Peyer's patch (tissue), 4 donors: ENCODE data around the gene NFKBIL1. TPM values are rescaled to one million over a fixed set of nuclear protein-coding genes. Genes with fewer than 3 reads are reported as not detected.

Experiments
- DNase-seq, 3 donors: peaks; one replicate each; pipeline ENCODE4 v3.0.0-alpha.2; 2017 to 2019
- H3K27ac ChIP-seq, 4 donors: fragments of 200-600 bp; sonication (generic); one replicate each; pipeline ENCODE4 v1.5.1; 2016 to 2019
- H3K27me3 ChIP-seq, 2 donors: fragments of 200-600 bp; sonication (generic); one replicate each; pipeline ENCODE4 v1.5.1; 2019
- H3K36me3 ChIP-seq, 3 donors: fragments of 200-600 bp; sonication (generic); one replicate each; pipeline ENCODE4 v1.5.1; 2016 to 2019
- H3K4me1 ChIP-seq, 4 donors: fragments of 200-600 bp; sonication (generic); one replicate each; pipeline ENCODE4 v1.5.1; 2016 to 2019
- H3K4me3 ChIP-seq, 4 donors: fragments of 200-600 bp; sonication (generic); 1 replicate in 3 of 4; 2 replicates in 1 of 4; pipeline ENCODE4 v1.5.1; 2016 to 2019; ENCODE audit warnings: mild to moderate bottlenecking in 1 of 4
- H3K9me3 ChIP-seq, 4 donors: fragments of 200-600 bp; sonication (generic); one replicate each; pipeline ENCODE4 v1.5.1; 2016 to 2019; ENCODE audit warnings: mild to moderate bottlenecking in 1 of 4
- POLR2A ChIP-seq, 2 donors: fragments of 450-650 bp; IDR thresholded peaks; one replicate each; pipeline ENCODE4 v1.5.1; 2017; ENCODE audit warnings: antibody characterized with exemption in 2 of 2, mild to moderate bottlenecking in 2 of 2, moderate library complexity in 2 of 2
- small RNA-seq, 2 donors: library from RNA; depleted of rRNA; stranded (forward); fragments of <200 nt; gene quantifications; one replicate each; pipeline ENCODE3, GENCODE V24; 2016
- total RNA-seq, 4 donors: library from RNA; depleted of rRNA; stranded (reverse); fragments of >200 nt; gene quantifications; one replicate each; pipeline ENCODE4 v1.1.0, GENCODE V29; 2016
- TF ChIP-seq, protein P1 (sequence below), 6 experiments: fragments of 450-650 bp in 4 of 6; fragments of 200-600 bp in 2 of 6; sonication (generic) in 1 of 6; IDR thresholded peaks; one replicate each; pipeline ENCODE4 v1.5.1; 2017 to 2019; ENCODE audit warnings: antibody characterized with exemption in 6 of 6, mild to moderate bottlenecking in 3 of 6, moderate library complexity in 1 of 6

Gene NFKBIL1
- total RNA-seq, 4 donors from 2014 or later, result 20.0 to 34.5 (median 30.1) TPM

GRCh38 chr6:31592396-31592771 lies 45.0 kb downstream of the NFKBIL1 start:
- H3K4me1 ChIP-seq, result peaks cover 0 to 12% (median 8%) of the 10 kb centered on the region in 4 donors
- no peaks in the 10 kb centered on the region for H3K36me3 ChIP-seq
- H3K9me3 ChIP-seq, result no peaks in the 10 kb centered on the region
- H3K27me3 ChIP-seq, result no peaks in the 10 kb centered on the region
- H3K27ac ChIP-seq, result peak overlapping the region in 3 of 4 donors; percentile 35 to 83 (median 63)
- no peak overlapping the region for H3K4me3 ChIP-seq
- DNase-seq, result no peak
- TF ChIP-seq, protein P1, sequence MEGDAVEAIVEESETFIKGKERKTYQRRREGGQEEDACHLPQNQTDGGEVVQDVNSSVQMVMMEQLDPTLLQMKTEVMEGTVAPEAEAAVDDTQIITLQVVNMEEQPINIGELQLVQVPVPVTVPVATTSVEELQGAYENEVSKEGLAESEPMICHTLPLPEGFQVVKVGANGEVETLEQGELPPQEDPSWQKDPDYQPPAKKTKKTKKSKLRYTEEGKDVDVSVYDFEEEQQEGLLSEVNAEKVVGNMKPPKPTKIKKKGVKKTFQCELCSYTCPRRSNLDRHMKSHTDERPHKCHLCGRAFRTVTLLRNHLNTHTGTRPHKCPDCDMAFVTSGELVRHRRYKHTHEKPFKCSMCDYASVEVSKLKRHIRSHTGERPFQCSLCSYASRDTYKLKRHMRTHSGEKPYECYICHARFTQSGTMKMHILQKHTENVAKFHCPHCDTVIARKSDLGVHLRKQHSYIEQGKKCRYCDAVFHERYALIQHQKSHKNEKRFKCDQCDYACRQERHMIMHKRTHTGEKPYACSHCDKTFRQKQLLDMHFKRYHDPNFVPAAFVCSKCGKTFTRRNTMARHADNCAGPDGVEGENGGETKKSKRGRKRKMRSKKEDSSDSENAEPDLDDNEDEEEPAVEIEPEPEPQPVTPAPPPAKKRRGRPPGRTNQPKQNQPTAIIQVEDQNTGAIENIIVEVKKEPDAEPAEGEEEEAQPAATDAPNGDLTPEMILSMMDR (IDR thresholded peaks at IDR 0.05), result no peak
- no peak for TF ChIP-seq POLR2A (IDR thresholded peaks at IDR 0.05)

- Histone ChIP-seq H3K36me3 (no peaks in the 10 kb centered on the region), H3K4me3 (no peak overlapping the region), H3K9me3 (no peaks in the 10 kb centered on the region), H3K27me3 (no peaks in the 10 kb centered on the region), H3K4me1 (peaks cover 0 to 9% (median 3%) of the 10 kb centered on the region in 4 donors), H3K27ac (peak overlapping the region in 1 of 4 donors; percentile 25)
- DNase-seq, result no peak
- TF ChIP-seq, protein P1 (IDR thresholded peaks at IDR 0.05), result peak; percentile 39 to 59 (median 45)
- no peak for TF ChIP-seq POLR2A (IDR thresholded peaks at IDR 0.05)
Observed at GRCh38 chr6:31597006-31597405, 49.6 kb downstream of the NFKBIL1 start.

- no peak for DNase-seq
- TF ChIP-seq, protein P1 (IDR thresholded peaks at IDR 0.05), result no peak
- no peak for TF ChIP-seq POLR2A (IDR thresholded peaks at IDR 0.05)
Observed at GRCh38 chr6:31607317-31607716, 59.9 kb downstream of the NFKBIL1 start.

More at GRCh38 chr6:31607317-31607716, 59.9 kb downstream of the NFKBIL1 start:
- Histone ChIP-seq H3K4me3 (no peak overlapping the region), H3K36me3 (no peaks in the 10 kb centered on the region), H3K4me1 (no peaks in the 10 kb centered on the region), H3K27ac (no peak overlapping the region), H3K27me3 (no peaks in the 10 kb centered on the region), H3K9me3 (no peaks in the 10 kb centered on the region)

Small RNAs within 50 kb of the gene (small RNA-seq; reads per million reads assigned to genes)
- gene AL663061.1 (0 reads per million in 2 donors), gene SNORD117 (198 to 277 reads per million in 2 donors), gene SNORD84 (0 reads per million in 2 donors)

Other genes starting within 250 kb of the NFKBIL1 start
- 1,000 to 10,000 TPM in 3 of 4 donors, 100 to 1,000 TPM in 1; 835 to 3,384 (median 2,517) TPM for gene HLA-B, start 190.4 kb upstream of the NFKBIL1 start, total RNA-seq
- 10 to 100 TPM; 21.0 to 71.0 (median 29.1) TPM for gene MICA, start 144.0 kb upstream of the NFKBIL1 start, total RNA-seq
- gene MICB, start 49.5 kb upstream of the NFKBIL1 start, total RNA-seq, result 1 to 10 TPM; 4.7 to 9.9 (median 8.0) TPM
- not detected for gene MCCD1, start 18.6 kb upstream of the NFKBIL1 start, total RNA-seq
- 1,000 to 10,000 TPM in 1 of 4 donors, 100 to 1,000 TPM in 3; 161 to 1,087 (median 280) TPM for gene DDX39B, start 5.6 kb upstream of the NFKBIL1 start, total RNA-seq
- not detected for gene ATP6V1G2, start 1.0 kb upstream of the NFKBIL1 start, total RNA-seq
- not detected for gene LTA, start 24.7 kb downstream of the NFKBIL1 start, total RNA-seq
- gene TNF, start 28.0 kb downstream of the NFKBIL1 start, total RNA-seq, result 1 to 10 TPM in 1 of 4 donors, under 1 TPM in 1, not detected in 2; 0.67 to 3.4 TPM
- 10 to 100 TPM in 1 of 4 donors, not detected in 3; 14.9 TPM for gene LTB, start 34.8 kb downstream of the NFKBIL1 start, total RNA-seq
- 10 to 100 TPM in 1 of 4 donors, 1 to 10 TPM in 1, not detected in 2; 2.5 to 11.6 TPM for gene LST1, start 38.7 kb downstream of the NFKBIL1 start, total RNA-seq
- not detected for gene NCR3, start 45.4 kb downstream of the NFKBIL1 start, total RNA-seq
- 100 to 1,000 TPM in 1 of 4 donors, 10 to 100 TPM in 1, 1 to 10 TPM in 2; 6.1 to 112 (median 11.2) TPM for gene AIF1, start 67.6 kb downstream of the NFKBIL1 start, total RNA-seq
- 100 to 1,000 TPM in 3 of 4 donors, 10 to 100 TPM in 1; 67.1 to 133 (median 126) TPM for gene PRRC2A, start 73.1 kb downstream of the NFKBIL1 start, total RNA-seq
- gene BAG6, start 105.1 kb downstream of the NFKBIL1 start, total RNA-seq, result 100 to 1,000 TPM; 242 to 421 (median 323) TPM
- gene APOM, start 108.3 kb downstream of the NFKBIL1 start, total RNA-seq, result 10 to 100 TPM in 3 of 4 donors, not detected in 1; 10.0 to 34.9 (median 10.9) TPM
- gene C6orf47, start 113.2 kb downstream of the NFKBIL1 start, total RNA-seq, result 10 to 100 TPM; 26.4 to 46.7 (median 37.2) TPM
- gene GPANK1, start 117.4 kb downstream of the NFKBIL1 start, total RNA-seq, result 10 to 100 TPM; 29.4 to 63.5 (median 41.9) TPM
- gene CSNK2B, start 118.5 kb downstream of the NFKBIL1 start, total RNA-seq, result 100 to 1,000 TPM; 209 to 243 (median 227) TPM
- 10 to 100 TPM in 3 of 4 donors, 1 to 10 TPM in 1; 7.2 to 25.6 (median 19.7) TPM for gene LY6G5B, start 122.4 kb downstream of the NFKBIL1 start, total RNA-seq
- gene LY6G5C, start 133.5 kb downstream of the NFKBIL1 start, total RNA-seq, result not detected
- 10 to 100 TPM; 44.1 to 92.6 (median 63.1) TPM for gene ABHD16A, start 155.7 kb downstream of the NFKBIL1 start, total RNA-seq
- gene LY6G6F, start 159.3 kb downstream of the NFKBIL1 start, total RNA-seq, result not detected
- not detected for gene LY6G6D, start 167.7 kb downstream of the NFKBIL1 start, total RNA-seq
- not detected for gene LY6G6C, start 174.1 kb downstream of the NFKBIL1 start, total RNA-seq
- gene MPIG6B, start 175.8 kb downstream of the NFKBIL1 start, total RNA-seq, result not detected
- 100 to 1,000 TPM in 1 of 4 donors, 10 to 100 TPM in 3; 25.6 to 136 (median 53.3) TPM for gene DDAH2, start 181.7 kb downstream of the NFKBIL1 start, total RNA-seq
- 100 to 1,000 TPM; 207 to 307 (median 270) TPM for gene CLIC1, start 188.9 kb downstream of the NFKBIL1 start, total RNA-seq
- 10 to 100 TPM; 21.4 to 72.6 (median 46.1) TPM for gene MSH5, start 192.4 kb downstream of the NFKBIL1 start, total RNA-seq
- 10 to 100 TPM in 1 of 4 donors, 1 to 10 TPM in 3; 6.6 to 10.3 (median 9.5) TPM for gene SAPCD1, start 215.0 kb downstream of the NFKBIL1 start, total RNA-seq
- gene VWA7, start 229.7 kb downstream of the NFKBIL1 start, total RNA-seq, result 10 to 100 TPM in 3 of 4 donors, not detected in 1; 16.8 to 26.0 (median 19.7) TPM
- 10 to 100 TPM; 33.9 to 53.6 (median 44.7) TPM for gene VARS1, start 248.1 kb downstream of the NFKBIL1 start, total RNA-seq